HEK293T (cell line): ENCODE measurements around the gene FRZB.

Experiments used
- BHLHE40 ChIP-seq: fragments of 450-650 bp; IDR thresholded peaks from 2 replicates; pipeline ENCODE4 v1.6.1; 2016; ENCODE audit warnings: mild to moderate bottlenecking, moderate library complexity, borderline replicate concordance
- FOXK2 ChIP-seq: fragments of 450-650 bp; IDR thresholded peaks from 2 replicates; pipeline ENCODE4 v1.6.1; 2016; ENCODE audit warnings: mild to moderate bottlenecking
- FOXM1 ChIP-seq: fragments of 450-650 bp; IDR thresholded peaks from 2 replicates; pipeline ENCODE4 v1.6.1; 2017; ENCODE audit warnings: mild to moderate bottlenecking, borderline replicate concordance
- TARDBP ChIP-seq: fragments of 450-650 bp; IDR thresholded peaks from 2 replicates; pipeline ENCODE4 v1.6.1; 2016

DNA sequence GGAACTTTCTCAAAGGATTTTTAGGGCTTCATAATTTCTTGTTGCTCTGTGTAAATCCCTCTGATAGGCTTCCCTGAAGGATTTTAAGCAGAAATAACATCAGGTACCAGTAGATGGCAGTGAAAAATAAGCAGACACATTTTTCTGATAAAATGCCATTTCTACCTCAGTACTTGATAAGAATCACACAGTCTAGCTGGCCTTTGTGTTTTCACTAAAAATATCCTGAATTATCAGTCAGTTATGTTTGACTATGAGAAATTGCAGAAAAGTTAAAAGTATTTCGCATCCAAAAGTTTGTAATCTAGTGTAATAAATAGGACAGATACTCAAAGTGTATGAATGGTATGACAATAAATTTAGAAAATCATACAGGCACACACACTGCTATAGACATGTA is 81.7 kb downstream of the FRZB start:
- TF ChIP-seq BHLHE40 (no peak), TARDBP (no peak), FOXK2 (no peak), FOXM1 (no peak)
